Activated T-cell treated with anti-CD3 and anti-CD28 coated beads for 48 hours (primary cell): Measurements from ENCODE around the gene DOK7.

Experiments
- DNase-seq: peaks from one replicate; pipeline ENCODE4 v3.0.0-alpha.2; 2020; ENCODE audit warnings: low read depth

DOK7 gene

DNA sequence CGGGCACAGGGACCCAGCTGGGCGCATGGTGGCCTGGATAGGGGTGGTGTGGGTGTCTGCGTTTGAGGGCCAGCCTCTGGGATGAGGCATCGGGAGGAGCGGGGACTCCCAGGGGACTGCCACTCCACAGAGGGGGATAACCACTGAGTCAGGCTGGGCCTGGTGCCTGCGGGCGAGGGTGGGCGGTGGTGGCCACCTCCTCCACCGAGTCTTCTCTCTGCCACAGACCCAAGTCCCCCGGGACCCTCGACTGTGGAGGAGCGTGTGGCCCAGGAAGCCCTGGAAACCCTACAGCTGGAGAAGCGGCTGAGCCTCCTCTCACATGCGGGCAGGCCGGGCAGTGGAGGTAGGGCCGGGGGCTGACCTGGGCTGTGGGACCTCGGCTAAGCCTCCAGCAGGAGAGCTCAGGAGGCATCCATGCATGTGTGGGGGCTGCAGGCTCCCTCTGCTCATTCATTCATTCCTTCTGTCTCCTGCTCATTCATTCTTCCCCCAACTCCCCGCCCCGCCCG, 26.4 kb downstream of the DOK7 start:
- no peak for DNase-seq

DNA sequence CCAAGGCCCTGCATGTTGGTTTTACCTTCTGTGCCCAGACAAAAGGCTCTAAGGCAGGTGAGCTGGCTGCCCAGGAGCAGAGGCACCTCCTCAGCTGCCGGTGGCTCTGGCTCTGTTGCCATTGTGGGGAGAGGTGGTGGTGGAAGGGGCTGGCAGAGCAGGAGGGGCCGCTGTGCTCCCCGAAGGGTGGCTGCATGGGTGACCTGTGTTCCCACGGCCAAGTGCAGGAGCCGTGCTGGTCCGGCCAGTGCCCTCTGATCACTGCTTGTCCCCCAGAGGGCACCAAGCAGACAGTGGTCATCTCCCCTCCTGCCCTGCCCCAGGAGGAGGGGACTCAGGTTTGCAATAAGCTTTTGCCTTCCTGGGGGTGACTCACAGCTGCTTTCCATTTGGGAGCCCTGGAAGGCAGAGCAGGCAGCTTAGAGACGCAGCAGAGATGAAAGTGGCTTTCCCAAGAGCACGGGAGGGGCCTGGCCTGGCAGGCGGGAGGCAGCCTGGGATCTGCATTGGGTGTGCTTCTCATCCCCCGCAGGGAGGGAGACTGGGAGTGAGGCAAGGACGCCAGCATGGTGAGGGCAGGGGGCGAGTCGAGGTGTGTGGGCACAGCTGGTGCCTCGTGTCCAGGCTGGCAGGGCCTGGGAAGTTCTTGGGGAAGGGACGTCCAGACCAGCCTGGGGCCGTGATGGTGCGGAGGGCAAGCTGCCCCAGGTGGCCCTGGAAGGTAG, 28.7 kb downstream of the DOK7 start:
- DNase-seq = no peak

DNA sequence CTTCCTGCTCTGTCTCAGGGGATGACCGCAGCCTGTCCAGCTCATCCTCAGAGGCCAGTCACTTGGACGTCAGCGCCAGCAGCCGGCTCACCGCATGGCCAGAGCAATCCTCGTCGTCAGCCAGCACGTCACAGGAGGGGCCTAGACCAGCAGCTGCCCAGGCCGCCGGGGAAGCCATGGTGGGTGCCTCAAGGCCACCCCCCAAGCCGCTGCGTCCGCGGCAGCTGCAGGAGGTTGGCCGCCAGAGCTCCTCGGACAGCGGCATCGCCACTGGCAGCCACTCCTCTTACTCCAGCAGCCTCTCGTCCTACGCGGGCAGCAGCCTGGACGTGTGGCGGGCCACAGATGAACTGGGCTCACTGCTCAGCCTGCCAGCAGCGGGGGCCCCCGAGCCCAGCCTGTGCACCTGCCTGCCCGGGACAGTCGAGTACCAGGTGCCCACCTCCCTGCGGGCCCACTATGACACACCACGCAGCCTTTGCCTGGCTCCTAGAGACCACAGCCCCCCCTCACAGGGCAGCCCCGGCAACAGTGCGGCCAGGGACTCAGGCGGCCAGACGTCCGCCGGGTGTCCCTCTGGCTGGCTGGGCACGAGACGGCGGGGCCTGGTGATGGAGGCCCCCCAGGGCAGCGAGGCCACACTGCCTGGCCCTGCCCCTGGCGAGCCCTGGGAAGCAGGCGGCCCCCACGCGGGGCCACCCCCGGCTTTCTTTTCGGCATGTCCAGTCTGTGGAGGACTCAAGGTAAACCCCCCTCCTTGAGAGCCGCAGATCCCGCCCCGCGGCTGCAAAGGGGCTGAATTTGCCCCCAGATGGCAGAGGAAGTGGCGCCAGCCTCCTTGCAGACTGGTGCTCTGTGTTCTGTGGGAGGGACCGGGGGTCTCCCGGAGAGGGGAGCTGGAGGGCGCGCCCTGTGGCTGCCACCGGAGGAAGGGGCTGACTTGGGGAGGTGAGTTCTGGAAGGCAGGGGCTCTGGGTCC, 29.9 kb downstream of the DOK7 start:
- DNase-seq = no peak

DNA sequence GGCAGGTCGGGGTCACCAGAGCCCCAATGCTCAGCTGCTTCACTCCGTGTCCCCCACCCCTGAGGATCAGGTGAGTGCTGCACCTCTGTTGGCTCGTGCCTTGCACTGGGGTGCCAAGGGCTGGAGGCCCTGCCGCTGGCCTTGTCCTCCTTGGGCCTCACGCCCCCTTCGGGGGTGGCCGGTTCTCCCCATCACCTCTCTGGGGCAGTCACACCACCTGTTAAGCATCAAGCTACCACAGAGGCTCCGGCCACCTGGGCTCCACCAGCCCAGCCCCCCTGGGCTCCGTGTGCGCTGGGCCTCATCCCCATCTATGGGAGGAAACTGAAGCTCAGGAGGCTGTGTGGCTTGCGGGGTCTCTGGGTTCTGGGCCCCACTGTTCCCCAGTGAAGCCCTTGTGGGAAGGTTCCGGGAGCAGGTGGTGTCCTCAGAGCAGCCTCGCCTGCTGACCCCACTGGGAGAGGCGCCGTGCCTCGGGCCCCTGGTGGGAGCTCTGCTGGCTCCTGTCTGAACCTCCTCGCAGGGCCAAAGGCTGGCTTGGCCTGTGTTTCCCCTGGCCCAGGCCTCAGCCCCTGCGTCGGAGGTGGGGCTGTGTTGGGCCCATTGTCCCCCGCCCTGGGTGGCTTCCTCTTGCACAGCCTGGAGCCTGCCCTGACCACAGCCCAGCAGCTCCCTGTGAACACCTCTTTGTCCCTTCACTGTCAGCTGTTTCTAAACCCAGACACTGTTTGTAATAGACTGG, 30.8 kb downstream of the DOK7 start:
- no peak for DNase-seq

DNA sequence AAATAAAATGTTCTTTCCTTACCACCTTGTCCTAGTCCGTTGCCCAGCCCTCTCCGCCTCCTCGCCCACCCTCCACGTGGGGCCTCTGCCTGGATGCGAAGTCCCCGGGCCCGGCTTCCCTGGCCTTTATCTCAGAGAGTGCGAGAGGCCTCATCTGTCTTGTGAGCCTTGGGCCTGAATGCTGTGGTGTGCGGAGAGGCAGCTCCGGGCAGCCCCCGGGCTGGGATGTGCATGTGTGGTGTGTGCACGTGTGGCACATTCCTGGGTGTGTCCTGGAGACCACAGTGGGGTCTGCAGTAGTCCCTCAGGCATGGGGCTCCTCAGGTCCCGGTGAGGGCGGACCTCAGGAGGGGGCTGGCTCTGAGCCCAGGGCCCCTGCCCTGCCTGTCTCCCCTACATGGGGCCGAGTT, 31.4 kb downstream of the DOK7 start:
- DNase-seq = no peak

DNA sequence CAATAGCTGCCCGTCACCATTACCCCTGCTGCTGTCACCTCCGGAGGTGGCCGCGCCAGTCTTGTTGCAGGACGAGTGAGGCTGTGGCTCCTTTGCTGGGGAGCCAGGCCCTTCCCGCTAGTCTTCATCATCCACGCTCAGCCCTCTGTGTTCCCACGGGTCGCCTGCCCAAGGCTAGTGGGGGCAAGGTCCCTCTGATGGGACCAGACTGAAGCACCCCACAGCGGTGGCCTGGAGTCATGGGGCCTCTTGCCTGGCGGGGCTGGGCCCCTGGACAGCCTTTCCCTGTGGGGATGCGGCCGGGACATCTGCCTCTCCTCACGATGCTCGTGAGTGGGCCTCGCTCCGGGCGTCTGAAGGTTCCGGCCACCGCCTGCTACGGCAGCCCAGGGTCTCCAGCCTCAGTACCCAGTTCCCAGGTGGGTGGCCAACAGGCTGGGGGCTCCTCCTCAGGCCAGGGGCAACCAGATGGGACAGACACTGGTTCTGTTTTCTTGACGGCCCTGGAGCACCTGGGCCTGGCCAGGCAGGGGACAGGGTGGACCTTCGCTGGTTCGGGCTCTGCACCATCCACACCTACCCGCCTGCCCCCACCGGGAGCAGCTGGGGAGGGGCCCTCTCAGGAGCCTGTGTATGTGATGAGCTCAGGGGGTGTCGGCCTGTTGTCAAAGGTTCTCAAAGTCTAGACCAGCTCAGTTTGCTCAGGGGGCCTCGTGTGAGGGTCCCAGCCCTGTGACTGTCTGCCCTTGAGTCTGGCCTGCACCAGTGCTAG, 32.3 kb downstream of the DOK7 start:
- DNase-seq = no peak

DNA sequence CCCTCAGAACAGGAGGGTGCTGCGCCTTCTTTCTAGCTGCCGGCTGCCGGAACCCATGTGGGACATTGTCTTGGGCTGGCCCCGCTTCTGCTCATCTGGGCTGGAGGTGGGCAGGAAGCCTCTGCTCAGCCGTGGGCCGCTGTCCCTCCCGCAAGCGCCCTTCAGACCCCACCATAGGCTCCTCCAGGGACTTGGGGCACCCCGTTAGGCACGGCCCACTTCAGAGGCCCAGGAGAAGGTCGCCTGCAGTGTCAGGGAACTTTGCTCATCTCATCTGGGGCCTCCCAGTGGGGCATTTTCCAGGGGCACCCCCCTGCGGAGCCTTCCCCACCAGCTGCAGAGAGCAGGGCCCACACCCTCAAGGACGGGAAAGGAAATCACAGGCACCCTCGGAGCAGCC, 32.9 kb downstream of the DOK7 start:
- no peak for DNase-seq

DNA sequence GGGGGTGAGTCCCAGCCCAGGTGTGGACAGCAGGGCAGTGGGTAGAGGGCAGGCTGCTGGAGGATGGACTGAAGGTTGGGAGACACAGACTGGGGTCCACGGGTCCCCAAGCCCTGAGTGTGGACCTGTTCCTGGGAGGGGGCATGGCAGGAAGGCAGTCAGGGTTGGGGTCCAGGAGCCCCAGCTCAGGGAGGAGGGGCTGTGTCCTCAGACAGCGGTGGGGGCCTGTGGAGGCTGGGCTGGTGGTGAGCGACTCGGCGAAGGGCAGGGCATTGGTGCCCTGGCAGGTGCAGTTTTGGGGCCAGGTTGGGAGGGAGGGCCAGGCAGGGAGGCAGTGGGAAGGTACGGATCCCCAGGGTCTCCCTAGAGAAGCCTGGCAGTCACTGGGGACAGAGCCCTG, 34.0 kb downstream of the DOK7 start:
- DNase-seq = no peak

DNA sequence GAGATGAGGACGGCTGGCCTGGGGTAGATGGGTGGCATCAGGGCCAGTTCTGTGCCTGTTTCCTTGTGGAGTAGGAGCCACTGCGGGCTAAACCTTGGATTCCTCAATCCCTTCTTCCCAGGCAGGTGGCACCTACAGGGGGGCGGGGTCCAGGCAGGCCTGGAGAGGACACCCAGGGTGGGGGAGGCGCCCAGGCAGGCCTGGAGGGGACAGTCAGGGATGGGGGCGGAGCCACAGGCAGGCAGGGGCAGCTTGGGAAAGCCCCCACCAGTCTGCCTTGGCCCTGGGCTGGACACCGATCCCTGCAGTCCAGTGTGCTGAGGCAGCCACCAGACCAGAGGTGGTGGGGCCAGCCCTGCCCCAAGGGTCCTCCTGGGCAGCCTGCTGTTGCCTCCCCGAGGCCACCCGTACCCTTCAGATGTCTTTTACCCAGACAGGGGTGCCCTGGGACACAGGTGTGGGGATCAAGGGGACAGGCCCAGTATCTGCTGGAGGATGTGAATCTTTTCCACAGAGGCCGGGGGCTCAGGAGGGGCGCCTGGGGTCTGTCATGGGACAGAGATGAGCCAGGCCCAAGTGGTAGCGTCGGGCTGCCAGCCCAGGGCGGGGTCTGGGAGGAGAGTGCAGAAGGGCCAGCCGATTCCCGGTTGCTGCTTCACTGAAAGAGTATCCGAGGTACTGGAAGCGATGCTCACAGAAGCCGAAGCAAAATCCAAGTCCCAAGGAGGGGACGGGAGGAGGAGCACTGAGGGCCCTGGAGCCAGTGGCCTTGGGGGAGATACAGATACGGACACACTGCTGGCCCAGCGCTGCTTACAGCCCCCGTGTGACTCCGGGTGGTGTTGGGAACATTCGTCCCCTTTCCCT, 34.6 kb downstream of the DOK7 start:
- no peak for DNase-seq

DNA sequence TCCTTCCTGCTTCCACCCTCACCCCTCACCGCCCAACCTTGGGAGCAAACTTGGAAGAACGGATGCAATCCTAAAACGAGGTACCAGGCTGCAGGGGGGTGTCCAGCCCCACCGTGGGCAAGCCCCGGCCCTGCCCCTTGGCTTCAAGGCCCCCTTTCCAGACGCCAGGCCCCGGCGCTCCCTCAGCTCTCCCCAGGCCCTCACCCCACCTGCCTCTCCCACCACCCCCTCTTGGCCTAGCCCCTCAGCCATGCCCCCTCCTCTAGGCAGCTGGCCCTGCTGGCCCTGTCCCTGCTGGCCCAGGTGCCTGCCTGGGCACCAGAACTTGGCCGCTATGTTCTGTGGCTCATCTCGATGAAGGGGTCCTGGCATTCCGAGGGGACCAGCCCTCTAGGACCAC, 35.3 kb downstream of the DOK7 start:
- no peak for DNase-seq

DNA sequence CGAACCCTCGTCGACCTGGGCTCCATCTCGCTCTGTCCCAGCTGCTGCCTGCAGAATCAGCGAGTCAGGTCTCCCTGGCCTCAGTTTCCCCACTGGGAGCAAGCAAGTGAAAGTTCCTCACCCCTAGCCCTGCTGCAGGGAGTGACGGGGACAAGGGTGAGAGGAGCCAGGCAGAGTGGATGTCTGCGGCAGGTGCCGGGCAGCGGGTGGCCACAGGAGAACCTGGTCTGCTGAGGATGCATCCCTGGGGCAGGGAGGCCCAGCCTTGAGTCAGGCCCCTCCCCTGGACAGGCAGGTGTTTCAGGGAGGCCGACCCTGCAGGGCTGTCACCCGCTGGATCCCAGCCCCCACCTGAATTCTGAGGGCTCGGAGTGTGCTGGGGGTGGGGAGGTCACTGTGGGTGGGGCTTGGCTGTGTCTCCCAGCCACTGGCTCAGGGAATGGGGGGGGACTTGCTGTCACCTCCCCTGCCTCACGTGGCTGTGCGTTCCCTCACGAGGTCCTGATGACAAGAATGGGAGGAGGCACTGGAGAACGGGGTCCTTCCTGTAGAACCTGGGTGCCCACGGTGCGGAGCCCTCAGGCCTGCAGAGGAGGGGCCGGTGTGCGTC, 35.9 kb downstream of the DOK7 start:
- DNase-seq = no peak

DNA sequence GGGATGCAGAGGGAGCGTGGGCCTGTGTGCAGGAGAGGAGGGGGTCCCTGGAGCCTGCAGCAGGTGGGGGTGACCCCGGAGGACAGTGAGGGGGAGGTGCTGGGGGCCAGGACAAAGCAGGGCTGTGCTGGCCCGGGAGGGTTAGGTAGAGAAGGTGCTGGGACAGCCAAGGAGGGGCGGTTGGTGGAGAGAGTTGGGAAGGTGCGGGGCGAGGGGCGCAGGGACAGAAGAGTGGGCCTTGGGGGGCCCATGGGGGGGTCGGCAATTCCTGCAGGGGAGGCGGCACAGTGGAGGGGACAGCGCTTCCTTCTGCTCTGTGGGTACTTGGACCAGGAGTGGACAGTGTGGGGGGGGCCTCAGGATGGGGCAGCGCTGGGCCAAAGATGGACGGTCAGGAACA, 36.6 kb downstream of the DOK7 start:
- DNase-seq = no peak

DNA sequence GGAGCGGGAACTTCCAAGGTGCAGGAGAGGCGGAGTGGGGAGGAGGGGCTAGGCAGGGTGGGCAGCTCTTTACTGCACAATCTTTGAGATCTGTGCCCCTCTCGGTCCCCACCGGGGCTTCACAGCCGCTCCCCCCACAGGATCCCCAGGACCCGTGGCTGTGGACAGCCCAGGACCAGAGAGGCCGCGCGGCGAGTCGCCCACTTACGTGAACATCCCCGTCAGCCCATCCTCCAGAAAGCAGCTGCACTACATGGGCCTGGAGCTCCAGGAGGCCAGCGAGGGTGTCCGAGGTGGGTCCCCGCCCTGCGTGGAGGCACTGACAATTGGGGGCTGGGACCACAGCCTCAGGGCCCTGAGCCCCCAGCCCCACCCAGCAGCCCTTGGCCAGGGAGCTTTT, 37.0 kb downstream of the DOK7 start:
- no peak for DNase-seq

DNA sequence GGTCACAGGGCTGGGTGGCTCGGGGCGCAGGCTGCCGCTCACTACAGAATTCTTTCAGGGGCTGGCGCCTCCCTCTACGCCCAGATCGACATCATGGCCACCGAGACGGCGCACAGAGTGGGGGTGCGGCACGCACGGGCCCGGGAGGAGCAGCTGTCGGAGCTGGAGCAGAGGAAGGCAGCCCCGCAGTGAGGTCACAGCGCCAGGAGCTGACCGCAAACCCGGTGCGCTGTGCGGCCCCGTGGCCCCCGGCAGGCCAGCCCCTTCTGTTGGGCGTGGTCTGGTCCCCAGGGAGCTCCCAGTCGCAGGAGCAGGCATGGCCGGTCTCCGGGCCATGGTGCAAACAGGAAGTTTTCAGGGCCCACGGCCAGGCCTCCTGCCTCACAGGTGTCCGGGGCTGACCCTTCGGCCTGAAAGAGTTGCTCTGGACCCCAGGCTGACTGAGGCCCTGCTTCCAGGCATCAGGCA, 37.6 kb downstream of the DOK7 start:
- DNase-seq = no peak

DNA sequence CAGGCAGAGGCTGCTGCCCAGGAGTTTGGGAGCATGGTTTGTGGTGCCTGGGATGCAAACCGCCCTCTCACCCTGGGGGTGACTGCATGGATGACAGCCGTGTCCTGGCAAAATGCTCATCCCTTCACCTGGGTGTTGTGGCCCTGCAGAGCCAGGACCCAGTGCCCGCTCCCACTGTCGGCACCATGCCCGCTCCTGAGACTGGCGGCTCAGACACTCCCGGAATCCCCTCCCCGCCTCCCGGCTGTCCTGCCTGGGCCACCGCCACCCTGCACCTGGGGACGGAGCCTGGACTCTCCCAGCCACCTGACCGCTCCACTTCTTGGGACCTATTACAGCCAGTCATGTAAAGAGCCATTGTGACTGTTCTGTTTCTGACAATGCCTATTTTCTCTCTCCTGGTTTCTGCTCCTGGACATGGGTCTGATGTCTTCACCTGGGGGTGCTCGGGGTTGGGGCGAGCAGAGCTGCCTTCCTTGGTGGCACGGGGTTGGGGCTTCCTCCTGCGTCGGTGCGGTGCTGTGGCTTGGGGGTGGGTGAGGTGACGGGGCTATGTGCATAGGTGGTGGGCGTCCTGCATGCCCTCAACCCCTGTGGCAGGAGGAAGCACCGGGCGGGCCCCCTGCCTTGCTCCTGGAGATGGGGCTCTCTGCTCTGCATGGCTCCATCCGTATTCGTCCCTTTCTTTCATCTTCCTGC, 38.2 kb downstream of the DOK7 start:
- DNase-seq = no peak

DNA sequence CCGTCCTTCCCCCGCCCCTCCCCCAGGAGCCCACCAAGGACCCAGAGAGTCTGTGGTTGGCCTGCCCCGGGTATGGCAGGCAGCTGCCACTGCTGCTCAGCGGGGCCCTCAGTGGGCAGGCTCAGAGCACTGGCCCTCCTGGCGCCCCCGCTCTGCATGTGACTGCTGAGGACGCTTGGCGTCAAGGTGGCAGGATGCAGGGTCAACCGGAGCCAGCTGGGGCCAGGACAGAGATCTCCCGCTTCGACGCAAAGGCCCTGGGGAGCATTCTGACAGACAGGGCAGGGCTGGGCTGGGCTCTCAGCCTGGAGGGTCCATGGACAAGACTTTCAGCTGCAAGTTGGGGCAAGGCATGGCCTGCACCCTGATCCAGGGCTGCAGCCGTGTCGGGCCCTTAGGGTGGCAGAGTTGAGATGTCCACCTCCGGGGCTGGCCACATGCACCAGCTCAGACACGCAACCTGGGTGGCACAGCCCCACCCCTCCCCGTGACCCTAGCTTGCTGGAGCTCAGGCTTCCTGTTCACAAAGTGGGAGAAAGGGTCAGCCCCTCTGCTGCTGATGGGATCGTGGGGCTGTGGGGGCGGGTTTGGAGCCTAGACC, 38.8 kb downstream of the DOK7 start:
- DNase-seq = no peak

DNA sequence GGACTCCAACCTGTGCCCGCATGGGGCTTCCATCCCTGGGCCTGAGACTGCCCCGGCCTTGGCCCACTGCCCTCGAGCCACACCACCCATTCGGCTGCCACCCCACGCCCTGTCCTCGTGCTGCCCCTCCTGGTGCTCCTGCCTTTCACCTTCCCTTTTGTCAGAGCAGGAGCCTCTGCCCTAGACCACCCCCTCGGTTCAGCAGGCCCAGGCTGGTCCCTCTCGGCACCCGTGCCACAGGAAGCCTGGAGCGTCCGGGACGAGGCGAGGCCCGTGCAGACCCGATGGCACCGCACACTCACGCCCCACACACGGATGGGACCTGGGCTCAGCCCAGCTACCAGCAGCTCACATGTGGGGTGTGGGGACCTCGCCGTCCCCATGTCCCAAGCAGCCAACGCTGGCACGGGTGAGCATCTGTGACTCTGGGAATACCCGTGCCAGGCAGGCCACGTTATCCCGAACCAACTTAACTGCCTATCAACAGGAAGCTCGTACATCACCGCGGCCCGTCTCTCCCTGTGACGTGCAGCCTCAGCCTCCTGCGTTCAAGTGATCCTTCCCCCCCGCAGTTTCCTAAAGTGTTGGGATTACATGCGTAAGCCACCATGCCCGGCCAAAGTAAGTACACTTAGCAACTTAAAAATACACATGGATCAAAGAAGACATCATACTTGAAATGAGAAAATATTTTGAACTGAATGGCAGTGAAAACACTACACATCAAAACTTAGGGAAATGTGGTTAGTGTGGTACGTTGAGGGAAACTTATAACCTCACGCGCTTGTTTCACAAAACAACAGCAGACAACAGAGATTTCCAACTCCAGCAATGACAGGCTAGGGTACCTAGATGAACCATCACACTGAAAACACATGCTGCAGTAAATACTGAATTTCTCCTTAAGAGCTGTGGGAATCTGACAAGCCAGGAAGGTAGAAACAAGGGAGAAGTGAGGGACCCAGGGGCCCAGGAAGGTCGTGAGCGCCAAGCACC, 40.1 kb downstream of the DOK7 start:
- DNase-seq = no peak

DNA sequence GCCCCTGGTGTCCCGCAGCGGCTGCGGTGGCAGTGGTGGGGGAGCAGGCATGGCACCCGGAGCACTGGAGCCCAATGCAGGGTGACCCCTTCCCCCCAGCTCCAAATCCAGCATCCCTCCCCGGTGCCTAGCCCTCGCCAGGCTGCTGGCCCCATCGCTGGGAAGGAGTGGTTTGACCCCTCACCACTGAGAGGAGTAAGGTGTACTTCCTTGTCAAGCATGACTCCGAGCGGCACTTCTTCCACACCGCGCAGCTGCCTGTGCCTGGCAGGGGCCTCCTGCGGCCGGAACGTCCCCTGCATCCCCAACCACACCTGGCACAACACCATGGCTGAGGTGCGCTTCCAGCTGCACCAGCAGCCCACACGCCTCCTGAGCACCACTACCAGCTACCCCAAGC, 42.1 kb downstream of the DOK7 start:
- DNase-seq = no peak
